H9 (cell line): ENCODE data around the gene HIPK2. TPM values are rescaled to one million over a fixed set of nuclear protein-coding genes. Genes with fewer than 3 reads are reported as not detected.

Source experiments
- DNase-seq: peaks from one replicate; pipeline ENCODE4 v3.0.0-alpha.2; 2017
- H2AFZ ChIP-seq: one replicate; pipeline ENCODE4 v1.6.1; 2013; ENCODE audit warnings: mild to moderate bottlenecking, low read length, control low read depth, moderate library complexity
- H2AK5ac ChIP-seq: 2 replicates; pipeline ENCODE4 v1.6.1; 2013; ENCODE audit warnings: low read length, control low read depth, mixed read lengths; ENCODE audit not compliant: insufficient read length
- H2BK120ac ChIP-seq: one replicate; pipeline ENCODE4 v1.6.1; 2013; ENCODE audit warnings: low read depth, mild to moderate bottlenecking, low read length, control low read depth, inconsistent platforms; ENCODE audit not compliant: poor library complexity, severe bottlenecking
- H2BK12ac ChIP-seq: 2 replicates; pipeline ENCODE4 v1.6.1; 2013; ENCODE audit warnings: low read length, control low read depth, mixed read lengths, low read depth; ENCODE audit not compliant: insufficient read length
- H2BK15ac ChIP-seq: 2 replicates; pipeline ENCODE4 v1.6.1; 2013; ENCODE audit warnings: low read depth, low read length, control low read depth
- H2BK20ac ChIP-seq: one replicate; pipeline ENCODE4 v1.6.1; 2013; ENCODE audit warnings: low read depth, mild to moderate bottlenecking, low read length, control low read depth, inconsistent platforms; ENCODE audit not compliant: poor library complexity, severe bottlenecking
- H2BK5ac ChIP-seq: 2 replicates; pipeline ENCODE4 v1.6.1; 2013; ENCODE audit warnings: low read length, control low read depth, mixed read lengths; ENCODE audit not compliant: insufficient read length
- H3K14ac ChIP-seq: 2 replicates; pipeline ENCODE4 v1.6.1; 2013; ENCODE audit warnings: low read length, control low read depth; ENCODE audit not compliant: insufficient read depth
- H3K18ac ChIP-seq: 2 replicates; pipeline ENCODE4 v1.6.1; 2013; ENCODE audit warnings: low read depth, mild to moderate bottlenecking, mixed read lengths, low read length, control low read depth; ENCODE audit not compliant: insufficient read length
- H3K23ac ChIP-seq: 2 replicates; pipeline ENCODE4 v1.6.1; 2013; ENCODE audit warnings: low read length, control low read depth, mixed read lengths, low read depth; ENCODE audit not compliant: insufficient read length
- H3K23me2 ChIP-seq: 2 replicates; pipeline ENCODE4 v1.6.1; 2013; ENCODE audit warnings: low read depth, mild to moderate bottlenecking, mixed read lengths, low read length, control low read depth; ENCODE audit not compliant: insufficient read length, poor library complexity, severe bottlenecking
- H3K27ac ChIP-seq: 2 replicates; pipeline ENCODE4 v1.5.1; 2013; ENCODE audit warnings: low read length, control low read depth, mixed read lengths, low read depth; ENCODE audit not compliant: insufficient read length
- H3K27me3 ChIP-seq: 2 replicates; pipeline ENCODE4 v1.6.1; 2013; ENCODE audit warnings: low read length, control low read depth, inconsistent platforms; ENCODE audit not compliant: insufficient read depth
- H3K4ac ChIP-seq: 2 replicates; pipeline ENCODE4 v1.6.1; 2013; ENCODE audit warnings: low read depth, mild to moderate bottlenecking, control low read depth, inconsistent platforms, low read length, moderate library complexity
- H3K4me1 ChIP-seq: 2 replicates; pipeline ENCODE4 v1.6.1; 2013; ENCODE audit warnings: low read length, control low read depth, inconsistent platforms; ENCODE audit not compliant: insufficient read depth
- H3K4me2 ChIP-seq: 2 replicates; pipeline ENCODE4 v1.6.1; 2013; ENCODE audit warnings: low read length, control low read depth, mixed read lengths; ENCODE audit not compliant: insufficient read length, insufficient read depth
- H3K56ac ChIP-seq: 2 replicates; pipeline ENCODE4 v1.6.1; 2013; ENCODE audit warnings: low read depth, mild to moderate bottlenecking, mixed read lengths, low read length, control low read depth; ENCODE audit not compliant: insufficient read length
- H3K79me1 ChIP-seq: 2 replicates; pipeline ENCODE4 v1.6.1; 2013; ENCODE audit warnings: low read depth, mild to moderate bottlenecking, moderate library complexity, low read length, control low read depth, inconsistent platforms; ENCODE audit not compliant: insufficient read depth, poor library complexity, severe bottlenecking
- H3K79me2 ChIP-seq: 2 replicates; pipeline ENCODE4 v1.6.1; 2013; ENCODE audit warnings: low read length, control low read depth, inconsistent platforms; ENCODE audit not compliant: insufficient read depth
- H3K9ac ChIP-seq: 2 replicates; pipeline ENCODE4 v1.6.1; 2013; ENCODE audit warnings: low read length, control low read depth, mixed read lengths; ENCODE audit not compliant: insufficient read length; ENCODE audit errors: extremely low read depth
- H3K9me3 ChIP-seq: one replicate; pipeline ENCODE4 v1.6.1; 2013; ENCODE audit warnings: low read depth, low read length, inconsistent platforms; ENCODE audit not compliant: control insufficient read depth
- H3T11ph ChIP-seq: one replicate; pipeline ENCODE4 v1.6.1; 2013; ENCODE audit warnings: mild to moderate bottlenecking, low read length, control low read depth, inconsistent platforms
- H4K20me1 ChIP-seq: one replicate; pipeline ENCODE4 v1.6.1; 2013; ENCODE audit not compliant: control insufficient read depth, insufficient read length, insufficient read depth
- H4K5ac ChIP-seq: 2 replicates; pipeline ENCODE4 v1.6.1; 2013; ENCODE audit warnings: low read depth, mild to moderate bottlenecking, mixed read lengths, low read length, control low read depth; ENCODE audit not compliant: insufficient read length
- H4K8ac ChIP-seq: replicated peaks from 2 replicates; pipeline ENCODE4 v1.6.1; 2013; ENCODE audit warnings: low read length, control low read depth, mixed read lengths, low read depth; ENCODE audit not compliant: insufficient read length
- H4K91ac ChIP-seq: 2 replicates; pipeline ENCODE4 v1.6.1; 2013; ENCODE audit warnings: low read depth, mild to moderate bottlenecking, moderate library complexity, mixed read lengths, low read length, control low read depth; ENCODE audit not compliant: insufficient read length
- H3K27ac Mint-ChIP-seq, 3 experiments: 2 replicates in 2 of 3; 3 replicates in 1 of 3; pipeline ENCODE4 v1.8.0; 2020 to 2021; ENCODE audit warnings: mixed read lengths in 3 of 3, mild to moderate bottlenecking in 1 of 3, moderate library complexity in 1 of 3
- H3K27me3 Mint-ChIP-seq: 2 replicates; pipeline ENCODE4 v1.8.0; 2021; ENCODE audit warnings: low read depth, mild to moderate bottlenecking, moderate library complexity, mixed read lengths
- H3K36me3 Mint-ChIP-seq, 3 experiments: 2 replicates in 2 of 3; 3 replicates in 1 of 3; pipeline ENCODE4 v1.8.0; 2020 to 2021; ENCODE audit warnings: low read depth in 3 of 3, mixed read lengths in 3 of 3; ENCODE audit not compliant: insufficient read depth in 1 of 3
- H3K4me1 Mint-ChIP-seq, 2 experiments: 2 replicates each; pipeline ENCODE4 v1.8.0; 2020; ENCODE audit warnings: mixed read lengths in 2 of 2
- H3K4me3 Mint-ChIP-seq, 2 experiments: 2 replicates in 1 of 2; 3 replicates in 1 of 2; pipeline ENCODE4 v1.8.0; 2020 to 2021; ENCODE audit warnings: mild to moderate bottlenecking in 2 of 2, mixed read lengths in 2 of 2, moderate library complexity in 1 of 2
- H3K9me3 Mint-ChIP-seq, 2 experiments: 2 replicates in 1 of 2; 3 replicates in 1 of 2; pipeline ENCODE4 v1.8.0; 2020; ENCODE audit warnings: mild to moderate bottlenecking in 2 of 2, mixed read lengths in 2 of 2, moderate library complexity in 1 of 2
- WGBS: extraction: QIAGEN DNeasy Blood & Tissue Kit; methylation state at CpG from one replicate; pipeline ENCODE4 v1.1.7; 2013; ENCODE audit warnings: missing lambda C conversion rate, low lambda C conversion rate, mixed read lengths; ENCODE audit not compliant: insufficient read length; ENCODE audit errors: extremely low coverage; 5-methylcytosine and 5-hydroxymethylcytosine counted together
- total RNA-seq: library from RNA; stranded (reverse); gene quantifications from 2 replicates; pipeline ENCODE4 v1.2.1, GENCODE V29; 2021
- TF ChIP-seq, protein P1 (sequence below): fragments of 200-600 bp; sonication (generic); conservative IDR thresholded peaks from 3 replicates; pipeline ENCODE4 v1.8.0; 2021; ENCODE audit warnings: antibody characterized with exemption, mild to moderate bottlenecking

Gene HIPK2
- total RNA-seq, 1 experiment from 2014 or later, result 21.9 TPM

DNA sequence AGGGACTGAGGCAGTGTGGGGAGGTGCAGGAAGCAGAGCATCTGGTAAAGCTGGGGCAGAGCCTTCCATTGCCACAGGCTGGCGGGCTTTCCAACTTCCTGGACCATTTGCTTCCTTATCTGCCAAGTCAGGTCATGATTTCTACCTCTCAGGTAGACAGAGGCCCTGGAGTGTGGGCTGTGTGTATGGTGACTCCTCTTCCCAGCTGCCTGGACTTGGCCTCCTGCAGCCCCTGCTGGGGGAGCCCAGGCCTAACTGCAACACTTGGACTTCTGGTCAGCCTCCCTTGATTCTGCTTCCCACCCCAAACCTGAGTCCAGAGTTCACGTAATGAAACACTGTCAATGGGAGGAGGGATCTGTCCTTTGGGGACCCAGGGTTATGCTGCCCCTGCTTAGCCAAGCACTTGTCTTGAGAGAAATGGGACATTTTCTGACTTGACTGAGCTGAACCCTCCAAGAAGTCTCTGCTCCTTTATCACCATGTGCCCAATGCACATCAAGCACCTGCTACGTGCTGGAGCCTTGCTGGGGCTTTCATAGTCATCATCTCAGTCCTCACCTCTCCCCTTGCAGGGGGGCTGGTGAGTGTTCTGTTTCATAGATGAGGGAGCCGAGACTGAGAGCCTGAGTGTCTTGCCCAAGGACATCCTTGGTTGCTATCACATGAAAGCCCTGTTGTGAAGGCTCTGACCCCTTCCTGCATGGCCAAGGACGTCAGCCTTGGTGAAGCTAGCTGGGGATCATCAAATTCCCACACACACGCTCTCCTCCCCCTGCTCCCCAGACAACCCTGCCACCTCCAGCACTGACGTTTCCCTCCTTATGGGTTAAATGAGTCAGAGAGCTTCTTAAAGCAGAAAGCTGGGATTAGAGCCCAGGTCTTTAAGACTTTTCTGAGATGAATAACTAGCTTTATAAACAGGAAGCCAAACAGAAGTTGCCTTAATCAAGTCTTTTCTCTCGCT, 250.9 kb downstream of the HIPK2 start:
- no peak overlapping the region for H3K23ac ChIP-seq
- no peak overlapping the region for H4K8ac ChIP-seq
- no peak overlapping the region for H2BK20ac ChIP-seq
- H2AFZ ChIP-seq, result no peak overlapping the region
- H2AK5ac ChIP-seq, result no peak overlapping the region
- peaks cover 21% of the 10 kb centered on the region; the same call in 1 of the 2 replicates for H3K27me3 ChIP-seq
- H4K20me1 ChIP-seq, result no peaks in the 10 kb centered on the region
- no peak overlapping the region for H3K4me3 Mint-ChIP-seq
- H3K4me1 Mint-ChIP-seq, result peaks cover 6 to 11% of the 10 kb centered on the region in 2 experiments
- peaks cover 5% of the 10 kb centered on the region for H3K23me2 ChIP-seq
- H2BK12ac ChIP-seq, result no peak overlapping the region
- H3K27ac ChIP-seq, result no peak overlapping the region
- no peaks in the 10 kb centered on the region for H3K79me2 ChIP-seq
- TF ChIP-seq, protein P1, sequence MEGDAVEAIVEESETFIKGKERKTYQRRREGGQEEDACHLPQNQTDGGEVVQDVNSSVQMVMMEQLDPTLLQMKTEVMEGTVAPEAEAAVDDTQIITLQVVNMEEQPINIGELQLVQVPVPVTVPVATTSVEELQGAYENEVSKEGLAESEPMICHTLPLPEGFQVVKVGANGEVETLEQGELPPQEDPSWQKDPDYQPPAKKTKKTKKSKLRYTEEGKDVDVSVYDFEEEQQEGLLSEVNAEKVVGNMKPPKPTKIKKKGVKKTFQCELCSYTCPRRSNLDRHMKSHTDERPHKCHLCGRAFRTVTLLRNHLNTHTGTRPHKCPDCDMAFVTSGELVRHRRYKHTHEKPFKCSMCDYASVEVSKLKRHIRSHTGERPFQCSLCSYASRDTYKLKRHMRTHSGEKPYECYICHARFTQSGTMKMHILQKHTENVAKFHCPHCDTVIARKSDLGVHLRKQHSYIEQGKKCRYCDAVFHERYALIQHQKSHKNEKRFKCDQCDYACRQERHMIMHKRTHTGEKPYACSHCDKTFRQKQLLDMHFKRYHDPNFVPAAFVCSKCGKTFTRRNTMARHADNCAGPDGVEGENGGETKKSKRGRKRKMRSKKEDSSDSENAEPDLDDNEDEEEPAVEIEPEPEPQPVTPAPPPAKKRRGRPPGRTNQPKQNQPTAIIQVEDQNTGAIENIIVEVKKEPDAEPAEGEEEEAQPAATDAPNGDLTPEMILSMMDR, result no peak
- no peaks in the 10 kb centered on the region; a peak in 1 of 7 replicates for H3K36me3 Mint-ChIP-seq
- no peaks in the 10 kb centered on the region for H3K9me3 ChIP-seq
- no peak overlapping the region for H2BK120ac ChIP-seq
- H4K5ac ChIP-seq, result no peak overlapping the region
- no peak overlapping the region for H2BK5ac ChIP-seq
- H3K27me3 Mint-ChIP-seq, result peaks cover 67% of the 10 kb centered on the region
- no peak overlapping the region for H4K91ac ChIP-seq
- H3K4me1 ChIP-seq, result no peaks in the 10 kb centered on the region; the same call in none of the 2 replicates
- no peak overlapping the region for H3K4me2 ChIP-seq
- no peak overlapping the region for H3K4ac ChIP-seq
- DNase-seq, result no peak
- no peak overlapping the region for H3T11ph ChIP-seq
- H3K18ac ChIP-seq, result no peak overlapping the region
- H3K14ac ChIP-seq, result no peak overlapping the region
- H2BK15ac ChIP-seq, result no peak overlapping the region
- WGBS, result no CpG with 5 or more reads among the region's 8 CpGs
- no peak overlapping the region for H3K27ac Mint-ChIP-seq
- H3K9ac ChIP-seq, result no peak overlapping the region
- no peaks in the 10 kb centered on the region for H3K79me1 ChIP-seq
- H3K9me3 Mint-ChIP-seq, result peaks cover under 1 to 3% of the 10 kb centered on the region in 2 experiments; a peak in 4 of 5 replicates
- no peak overlapping the region for H3K56ac ChIP-seq
